HepG2 (cell line): Measurements from ENCODE around the gene FOXA1. TPM values are rescaled to one million over a fixed set of nuclear protein-coding genes. Genes with fewer than 3 reads are reported as not detected.

Experiments
- ATF7 ChIP-seq, 2 experiments: fragments of 450-650 bp in 1 of 2; sonication (generic) in 1 of 2; formaldehyde crosslinking in 1 of 2; IDR thresholded peaks; 2 replicates each; pipeline versions ENCODE4 v1.4.0 to v1.6.1; 2016 to 2020; ENCODE audit warnings: antibody characterized with exemption in 1 of 2, mild to moderate bottlenecking in 1 of 2, missing genetic modification reagents in 1 of 2
- CHCHD3 ChIP-seq: sonication (generic); formaldehyde crosslinking; IDR thresholded peaks from 2 replicates; pipeline ENCODE4 v1.8.0; 2022; ENCODE audit warnings: mild to moderate bottlenecking, missing genetic modification reagents, moderate library complexity
- ETV5 ChIP-seq: IDR thresholded peaks from 2 replicates; pipeline ENCODE4 v1.6.1; 2018; ENCODE audit warnings: missing biosample characterization, missing genetic modification reagents, inconsistent platforms, borderline replicate concordance
- GATA4 ChIP-seq: sonication (generic); IDR thresholded peaks from 2 replicates; pipeline ENCODE4 v1.6.1; 2016; ENCODE audit warnings: antibody characterized with exemption, low read depth, borderline replicate concordance
- PCBP2 ChIP-seq: fragments of 200-400 bp; formaldehyde crosslinking; optimal IDR thresholded peaks from 2 replicates; pipeline ENCODE3; 2018; ENCODE audit warnings: low read length, low read depth; ENCODE audit not compliant: poor library complexity, severe bottlenecking
- POLR2AphosphoS5 ChIP-seq: IDR thresholded peaks from 2 replicates; pipeline ENCODE4 v1.6.1; 2012; ENCODE audit warnings: low read depth, low read length
- RBFOX2 ChIP-seq: fragments of 200-400 bp; formaldehyde crosslinking; IDR thresholded peaks from 2 replicates; pipeline ENCODE4 v1.6.1; 2017; ENCODE audit warnings: low read depth, mild to moderate bottlenecking, low read length
- RORA ChIP-seq: sonication (generic); formaldehyde crosslinking; IDR thresholded peaks from 2 replicates; pipeline ENCODE4 v1.5.0; 2020; ENCODE audit warnings: mild to moderate bottlenecking, missing genetic modification reagents, moderate library complexity
- SETDB1 ChIP-seq: sonication (generic); formaldehyde crosslinking; IDR thresholded peaks from 2 replicates; pipeline ENCODE4 v1.5.1; 2020; ENCODE audit warnings: missing genetic modification reagents, mild to moderate bottlenecking, borderline replicate concordance
- SPEN ChIP-seq: sonication (generic); formaldehyde crosslinking; IDR thresholded peaks from 2 replicates; pipeline ENCODE4 v1.5.1; 2020; ENCODE audit warnings: low read depth, mild to moderate bottlenecking, missing genetic modification reagents
- ZNF570 ChIP-seq: sonication (generic); formaldehyde crosslinking; IDR thresholded peaks from 2 replicates; pipeline ENCODE4 v1.4.0; 2020; ENCODE audit warnings: mild to moderate bottlenecking, missing genetic modification reagents, borderline replicate concordance
- ZNF761 ChIP-seq: sonication (generic); formaldehyde crosslinking; conservative IDR thresholded peaks from 2 replicates; pipeline ENCODE4 v1.4.0; 2020; ENCODE audit warnings: mild to moderate bottlenecking, missing genetic modification reagents
- ZSCAN12 ChIP-seq: sonication (generic); formaldehyde crosslinking; IDR thresholded peaks from 2 replicates; pipeline ENCODE4 v1.9.0; 2021; ENCODE audit warnings: mild to moderate bottlenecking, missing genetic modification reagents
- polyA plus RNA-seq, 8 experiments: library from polyadenylated mRNA; depleted of rRNA in 3 of 8; stranded (reverse) in 7 of 8; unstranded in 1 of 8; fragments of >200 nt; fragmentation: Illumina TruSeq in 4 of 8; extraction: Trizol in 4 of 8; gene quantifications; 2 replicates each; pipeline versions ENCODE4 v1.2.1 to v1.2.3, GENCODE V29; 2011 to 2016; ENCODE audit warnings: low read depth in 4 of 8, missing spikeins in 1 of 8, mixed read lengths in 1 of 8; ENCODE audit not compliant: insufficient read depth in 1 of 8
- total RNA-seq, 5 experiments: library from RNA; depleted of rRNA; stranded (reverse); fragments of >200 nt; fragmentation: Illumina TruSeq; extraction: Trizol; gene quantifications; 2 replicates each; pipeline ENCODE4 v1.2.3, GENCODE V29; 2016; ENCODE audit warnings: low read depth in 1 of 5
- TF ChIP-seq, protein P1 (sequence below): IDR thresholded peaks from 2 replicates; pipeline ENCODE4 v1.6.1; 2016; ENCODE audit warnings: low read depth, missing genetic modification reagents, missing compliant biosample characterization
- TF ChIP-seq, protein P2 (sequence below), 2 experiments: sonication (generic) in 1 of 2; formaldehyde crosslinking in 1 of 2; IDR thresholded peaks; 2 replicates each; pipeline versions ENCODE4 v1.4.0 to v1.6.1; 2018 to 2020; ENCODE audit warnings: missing genetic modification reagents in 2 of 2, borderline replicate concordance in 1 of 2, low read depth in 1 of 2, mild to moderate bottlenecking in 1 of 2, missing biosample characterization in 1 of 2
- TF ChIP-seq, protein P3 (sequence below): sonication (generic); formaldehyde crosslinking; IDR thresholded peaks from 2 replicates; pipeline ENCODE4 v1.8.0; 2022; ENCODE audit warnings: missing genetic modification reagents, mild to moderate bottlenecking, inconsistent platforms, borderline replicate concordance
- TF ChIP-seq, protein P4 (sequence below): sonication (generic); formaldehyde crosslinking; IDR thresholded peaks from 2 replicates; pipeline ENCODE4 v1.4.0; 2020; ENCODE audit warnings: missing genetic modification reagents, borderline replicate concordance

The FOXA1 gene
- total and polyA plus RNA-seq, 2 of the 13 experiments (the other 11 are each of a cell fraction or from before 2014, with no cell fraction given): 43.4 to 58.6 TPM

DNA sequence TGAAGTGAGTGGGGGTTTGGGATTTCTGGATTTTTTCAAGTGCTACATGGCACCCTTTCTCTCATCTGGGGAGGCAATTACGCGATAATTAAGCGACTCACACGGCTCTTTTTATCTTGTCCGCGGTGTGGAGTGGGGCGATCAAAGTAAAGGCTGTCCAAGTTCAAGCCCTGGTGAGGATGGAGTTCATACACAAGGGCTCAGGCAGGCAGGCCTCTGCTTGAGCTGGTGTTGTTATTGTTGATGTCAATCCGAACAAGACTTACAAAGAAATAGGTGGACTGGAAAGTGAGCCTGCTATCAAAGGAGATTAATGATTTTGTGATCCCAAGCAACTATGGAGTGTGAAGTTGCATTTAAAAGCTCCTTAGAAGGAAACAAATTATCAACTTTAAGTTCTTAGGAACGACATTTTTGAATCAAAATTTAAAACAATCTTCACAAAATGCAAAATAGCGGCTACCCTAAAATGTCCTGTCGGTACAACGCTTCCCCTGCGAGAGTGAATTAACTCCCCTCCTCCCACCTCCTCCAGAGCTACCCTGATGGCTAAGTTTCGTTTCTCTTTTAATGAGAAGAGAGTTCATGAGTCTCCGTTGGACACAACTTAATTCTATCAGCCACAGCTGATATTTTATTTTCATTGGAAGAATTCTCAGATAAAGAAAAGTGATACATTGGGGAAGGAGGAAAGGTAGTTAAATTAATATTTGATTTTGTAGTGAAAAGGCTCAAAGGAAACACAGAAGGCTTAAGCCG, 5.9 kb downstream of the FOXA1 start (continued):
- TF ChIP-seq ATF7 (IDR thresholded peaks at IDR 0.05): no peak
- TF ChIP-seq ATF7 (CRISPR knock-in tag; IDR thresholded peaks at IDR 0.05): no peak
- TF ChIP-seq RORA (CRISPR knock-in tag): no peak
- TF ChIP-seq ZNF570 (CRISPR knock-in tag): no peak
- TF ChIP-seq RBFOX2: no peak
- TF ChIP-seq POLR2AphosphoS5: no peak
- TF ChIP-seq, protein P1, sequence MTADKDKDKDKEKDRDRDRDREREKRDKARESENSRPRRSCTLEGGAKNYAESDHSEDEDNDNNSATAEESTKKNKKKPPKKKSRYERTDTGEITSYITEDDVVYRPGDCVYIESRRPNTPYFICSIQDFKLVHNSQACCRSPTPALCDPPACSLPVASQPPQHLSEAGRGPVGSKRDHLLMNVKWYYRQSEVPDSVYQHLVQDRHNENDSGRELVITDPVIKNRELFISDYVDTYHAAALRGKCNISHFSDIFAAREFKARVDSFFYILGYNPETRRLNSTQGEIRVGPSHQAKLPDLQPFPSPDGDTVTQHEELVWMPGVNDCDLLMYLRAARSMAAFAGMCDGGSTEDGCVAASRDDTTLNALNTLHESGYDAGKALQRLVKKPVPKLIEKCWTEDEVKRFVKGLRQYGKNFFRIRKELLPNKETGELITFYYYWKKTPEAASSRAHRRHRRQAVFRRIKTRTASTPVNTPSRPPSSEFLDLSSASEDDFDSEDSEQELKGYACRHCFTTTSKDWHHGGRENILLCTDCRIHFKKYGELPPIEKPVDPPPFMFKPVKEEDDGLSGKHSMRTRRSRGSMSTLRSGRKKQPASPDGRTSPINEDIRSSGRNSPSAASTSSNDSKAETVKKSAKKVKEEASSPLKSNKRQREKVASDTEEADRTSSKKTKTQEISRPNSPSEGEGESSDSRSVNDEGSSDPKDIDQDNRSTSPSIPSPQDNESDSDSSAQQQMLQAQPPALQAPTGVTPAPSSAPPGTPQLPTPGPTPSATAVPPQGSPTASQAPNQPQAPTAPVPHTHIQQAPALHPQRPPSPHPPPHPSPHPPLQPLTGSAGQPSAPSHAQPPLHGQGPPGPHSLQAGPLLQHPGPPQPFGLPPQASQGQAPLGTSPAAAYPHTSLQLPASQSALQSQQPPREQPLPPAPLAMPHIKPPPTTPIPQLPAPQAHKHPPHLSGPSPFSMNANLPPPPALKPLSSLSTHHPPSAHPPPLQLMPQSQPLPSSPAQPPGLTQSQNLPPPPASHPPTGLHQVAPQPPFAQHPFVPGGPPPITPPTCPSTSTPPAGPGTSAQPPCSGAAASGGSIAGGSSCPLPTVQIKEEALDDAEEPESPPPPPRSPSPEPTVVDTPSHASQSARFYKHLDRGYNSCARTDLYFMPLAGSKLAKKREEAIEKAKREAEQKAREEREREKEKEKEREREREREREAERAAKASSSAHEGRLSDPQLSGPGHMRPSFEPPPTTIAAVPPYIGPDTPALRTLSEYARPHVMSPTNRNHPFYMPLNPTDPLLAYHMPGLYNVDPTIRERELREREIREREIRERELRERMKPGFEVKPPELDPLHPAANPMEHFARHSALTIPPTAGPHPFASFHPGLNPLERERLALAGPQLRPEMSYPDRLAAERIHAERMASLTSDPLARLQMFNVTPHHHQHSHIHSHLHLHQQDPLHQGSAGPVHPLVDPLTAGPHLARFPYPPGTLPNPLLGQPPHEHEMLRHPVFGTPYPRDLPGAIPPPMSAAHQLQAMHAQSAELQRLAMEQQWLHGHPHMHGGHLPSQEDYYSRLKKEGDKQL (CRISPR knock-in tag): no peak
- TF ChIP-seq, protein P2, sequence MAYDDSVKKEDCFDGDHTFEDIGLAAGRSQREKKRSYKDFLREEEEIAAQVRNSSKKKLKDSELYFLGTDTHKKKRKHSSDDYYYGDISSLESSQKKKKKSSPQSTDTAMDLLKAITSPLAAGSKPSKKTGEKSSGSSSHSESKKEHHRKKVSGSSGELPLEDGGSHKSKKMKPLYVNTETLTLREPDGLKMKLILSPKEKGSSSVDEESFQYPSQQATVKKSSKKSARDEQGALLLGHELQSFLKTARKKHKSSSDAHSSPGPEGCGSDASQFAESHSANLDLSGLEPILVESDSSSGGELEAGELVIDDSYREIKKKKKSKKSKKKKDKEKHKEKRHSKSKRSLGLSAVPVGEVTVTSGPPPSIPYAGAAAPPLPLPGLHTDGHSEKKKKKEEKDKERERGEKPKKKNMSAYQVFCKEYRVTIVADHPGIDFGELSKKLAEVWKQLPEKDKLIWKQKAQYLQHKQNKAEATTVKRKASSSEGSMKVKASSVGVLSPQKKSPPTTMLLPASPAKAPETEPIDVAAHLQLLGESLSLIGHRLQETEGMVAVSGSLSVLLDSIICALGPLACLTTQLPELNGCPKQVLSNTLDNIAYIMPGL (CRISPR knock-in tag; IDR thresholded peaks at IDR 0.05; ENCODE audit: borderline replicate concordance in 1 of 2, low read depth in 1 of 2): no peak
- no peak for TF ChIP-seq CHCHD3 (CRISPR knock-in tag)
- no peak for TF ChIP-seq PCBP2
- TF ChIP-seq SPEN (CRISPR knock-in tag): no peak; the same call in 1 of the 2 replicates
- no peak for TF ChIP-seq ETV5 (CRISPR knock-in tag)
- TF ChIP-seq, protein P3, sequence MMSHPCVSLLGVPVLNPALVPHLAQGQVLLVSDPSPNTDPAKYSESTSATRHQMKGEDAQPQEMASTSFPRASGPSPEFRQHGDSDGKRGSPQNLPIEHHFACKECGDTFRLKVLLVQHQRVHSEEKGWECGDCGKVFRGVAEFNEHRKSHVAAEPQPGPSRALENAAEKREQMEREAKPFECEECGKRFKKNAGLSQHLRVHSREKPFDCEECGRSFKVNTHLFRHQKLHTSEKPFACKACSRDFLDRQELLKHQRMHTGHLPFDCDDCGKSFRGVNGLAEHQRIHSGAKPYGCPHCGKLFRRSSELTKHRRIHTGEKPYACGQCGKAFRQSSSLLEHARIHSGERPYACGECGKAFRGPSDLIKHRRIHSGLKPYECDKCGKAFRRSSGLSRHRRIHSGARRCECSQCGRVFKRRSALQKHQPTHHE: no peak
- no peak for TF ChIP-seq GATA4
- TF ChIP-seq, protein P4, sequence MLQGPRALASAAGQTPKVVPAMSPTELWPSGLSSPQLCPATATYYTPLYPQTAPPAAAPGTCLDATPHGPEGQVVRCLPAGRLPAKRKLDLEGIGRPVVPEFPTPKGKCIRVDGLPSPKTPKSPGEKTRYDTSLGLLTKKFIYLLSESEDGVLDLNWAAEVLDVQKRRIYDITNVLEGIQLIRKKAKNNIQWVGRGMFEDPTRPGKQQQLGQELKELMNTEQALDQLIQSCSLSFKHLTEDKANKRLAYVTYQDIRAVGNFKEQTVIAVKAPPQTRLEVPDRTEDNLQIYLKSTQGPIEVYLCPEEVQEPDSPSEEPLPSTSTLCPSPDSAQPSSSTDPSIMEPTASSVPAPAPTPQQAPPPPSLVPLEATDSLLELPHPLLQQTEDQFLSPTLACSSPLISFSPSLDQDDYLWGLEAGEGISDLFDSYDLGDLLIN (CRISPR knock-in tag): no peak
- no peak for TF ChIP-seq SETDB1 (CRISPR knock-in tag)
- no peak for TF ChIP-seq ZSCAN12 (CRISPR knock-in tag)
- no peak for TF ChIP-seq ZNF761 (CRISPR knock-in tag)
